GM12801 (cell line): ENCODE measurements around the gene NANOS1.

Source experiments
- TF ChIP-seq, protein P1 (sequence below): IDR thresholded peaks from one replicate; pipeline ENCODE4 v1.5.1; 2011; ENCODE audit warnings: control low read depth; ENCODE audit not compliant: insufficient read length; ENCODE audit errors: extremely low read depth

NANOS1 gene

DNA sequence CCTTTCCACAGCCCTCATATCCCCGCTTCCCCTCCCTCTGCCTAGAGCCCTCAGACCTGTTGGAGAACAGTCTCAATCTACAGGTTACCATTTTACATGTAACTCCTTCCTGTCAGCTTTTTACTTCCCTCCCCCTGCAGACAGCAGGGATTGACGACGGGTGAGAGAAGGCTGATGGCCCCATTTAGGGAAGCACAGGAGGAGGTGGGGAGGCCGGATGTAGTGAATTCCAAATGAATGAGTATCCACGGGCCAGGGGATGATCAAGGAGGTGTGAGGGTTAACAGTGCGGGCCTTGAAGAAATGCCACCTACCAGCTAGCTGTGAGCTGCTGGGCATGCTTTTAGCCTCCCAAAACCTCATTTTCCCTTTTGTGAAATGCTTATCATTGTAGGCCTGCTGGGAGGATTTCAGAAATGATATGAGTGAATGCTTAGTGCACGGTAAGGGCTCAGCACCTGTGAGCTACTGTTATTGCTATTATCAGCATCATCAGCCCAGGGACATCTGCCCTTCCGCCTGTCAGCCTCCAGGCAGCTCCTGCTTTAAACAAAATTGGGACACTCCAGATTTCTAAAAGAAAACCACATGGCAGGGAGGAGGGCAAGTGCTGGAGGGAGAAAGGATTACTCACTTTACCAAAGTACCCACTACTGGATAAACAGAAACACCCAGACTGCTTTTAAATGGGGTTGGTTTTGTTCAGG is 6.5 kb upstream of the NANOS1 start:
- TF ChIP-seq, protein P1, sequence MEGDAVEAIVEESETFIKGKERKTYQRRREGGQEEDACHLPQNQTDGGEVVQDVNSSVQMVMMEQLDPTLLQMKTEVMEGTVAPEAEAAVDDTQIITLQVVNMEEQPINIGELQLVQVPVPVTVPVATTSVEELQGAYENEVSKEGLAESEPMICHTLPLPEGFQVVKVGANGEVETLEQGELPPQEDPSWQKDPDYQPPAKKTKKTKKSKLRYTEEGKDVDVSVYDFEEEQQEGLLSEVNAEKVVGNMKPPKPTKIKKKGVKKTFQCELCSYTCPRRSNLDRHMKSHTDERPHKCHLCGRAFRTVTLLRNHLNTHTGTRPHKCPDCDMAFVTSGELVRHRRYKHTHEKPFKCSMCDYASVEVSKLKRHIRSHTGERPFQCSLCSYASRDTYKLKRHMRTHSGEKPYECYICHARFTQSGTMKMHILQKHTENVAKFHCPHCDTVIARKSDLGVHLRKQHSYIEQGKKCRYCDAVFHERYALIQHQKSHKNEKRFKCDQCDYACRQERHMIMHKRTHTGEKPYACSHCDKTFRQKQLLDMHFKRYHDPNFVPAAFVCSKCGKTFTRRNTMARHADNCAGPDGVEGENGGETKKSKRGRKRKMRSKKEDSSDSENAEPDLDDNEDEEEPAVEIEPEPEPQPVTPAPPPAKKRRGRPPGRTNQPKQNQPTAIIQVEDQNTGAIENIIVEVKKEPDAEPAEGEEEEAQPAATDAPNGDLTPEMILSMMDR = no peak

DNA sequence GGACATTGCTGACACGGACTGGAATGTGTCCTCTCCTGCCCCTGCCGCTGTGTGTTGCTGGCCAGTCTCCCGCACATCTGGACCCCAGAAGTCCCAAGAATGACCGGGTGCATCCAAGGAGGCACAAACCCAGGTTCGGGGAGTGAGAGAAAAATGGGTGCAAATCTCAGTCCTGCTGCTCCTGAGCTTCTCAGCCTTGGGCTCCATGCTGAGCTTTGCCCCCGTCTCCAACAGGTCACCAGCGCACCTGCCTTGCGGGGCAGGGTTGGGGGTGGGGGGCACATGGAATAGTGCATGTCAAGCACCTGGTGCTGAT is 6.0 kb upstream of the NANOS1 start:
- TF ChIP-seq, protein P1 = no peak

DNA sequence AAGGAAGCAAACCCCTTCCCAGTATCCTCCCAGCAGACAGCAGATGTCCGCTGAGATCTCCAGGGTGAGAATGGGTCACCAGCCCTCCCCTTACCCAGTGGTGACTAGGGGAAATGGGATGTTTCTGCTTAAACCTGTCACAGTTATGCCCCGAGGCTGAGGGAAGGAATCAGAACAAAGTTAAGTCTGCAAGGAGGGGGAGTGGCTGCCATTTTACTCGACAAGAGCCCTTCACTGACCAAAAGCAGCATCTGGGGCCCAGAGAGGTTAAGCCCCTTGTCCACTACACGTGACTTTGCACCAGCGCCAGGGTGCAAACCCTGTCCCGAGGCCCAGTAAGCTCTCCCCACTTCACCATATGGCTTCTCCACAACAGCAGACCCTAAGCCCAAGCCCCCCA is 4.6 kb upstream of the NANOS1 start:
- TF ChIP-seq, protein P1 = no peak

DNA sequence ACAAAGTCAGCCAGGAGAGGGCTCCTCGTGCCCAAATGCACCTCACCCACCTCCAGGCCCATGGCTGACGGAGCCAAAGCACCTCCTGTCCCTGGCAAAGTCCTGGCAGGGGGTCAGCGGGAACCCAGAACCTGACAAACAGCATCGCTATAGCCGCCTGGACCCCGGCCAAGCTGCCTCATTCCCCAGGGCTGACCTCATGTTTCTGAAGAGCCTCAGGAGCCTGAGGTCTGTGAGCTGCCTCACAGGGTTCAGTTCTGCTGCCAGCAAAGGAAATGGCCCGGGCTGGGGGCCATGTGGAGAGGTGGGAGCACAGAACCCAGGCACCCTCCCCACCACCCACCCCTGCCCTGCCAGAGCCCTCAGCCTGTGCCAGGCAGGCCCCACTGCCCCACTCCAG is 4.2 kb upstream of the NANOS1 start:
- TF ChIP-seq, protein P1 = no peak

DNA sequence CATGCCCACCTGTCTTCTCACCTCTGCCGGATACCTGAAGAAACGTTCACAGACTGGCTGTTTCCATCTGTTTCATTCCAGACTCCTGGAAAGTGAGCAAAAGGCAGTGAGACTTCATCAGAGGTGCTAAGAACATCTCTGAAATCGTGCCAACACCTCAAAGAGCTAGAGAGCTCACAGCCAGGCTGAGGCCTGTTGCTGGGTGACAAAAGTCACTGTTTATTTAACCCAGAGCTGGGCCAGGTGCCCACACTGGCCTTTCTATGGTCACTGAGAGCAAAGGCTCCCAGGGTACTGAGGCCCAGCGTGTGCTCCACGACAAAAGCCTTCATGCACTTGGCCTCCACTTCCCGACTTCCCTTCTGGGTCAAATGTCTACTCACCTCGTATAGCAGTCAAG is 3.7 kb upstream of the NANOS1 start:
- TF ChIP-seq, protein P1 = no peak

DNA sequence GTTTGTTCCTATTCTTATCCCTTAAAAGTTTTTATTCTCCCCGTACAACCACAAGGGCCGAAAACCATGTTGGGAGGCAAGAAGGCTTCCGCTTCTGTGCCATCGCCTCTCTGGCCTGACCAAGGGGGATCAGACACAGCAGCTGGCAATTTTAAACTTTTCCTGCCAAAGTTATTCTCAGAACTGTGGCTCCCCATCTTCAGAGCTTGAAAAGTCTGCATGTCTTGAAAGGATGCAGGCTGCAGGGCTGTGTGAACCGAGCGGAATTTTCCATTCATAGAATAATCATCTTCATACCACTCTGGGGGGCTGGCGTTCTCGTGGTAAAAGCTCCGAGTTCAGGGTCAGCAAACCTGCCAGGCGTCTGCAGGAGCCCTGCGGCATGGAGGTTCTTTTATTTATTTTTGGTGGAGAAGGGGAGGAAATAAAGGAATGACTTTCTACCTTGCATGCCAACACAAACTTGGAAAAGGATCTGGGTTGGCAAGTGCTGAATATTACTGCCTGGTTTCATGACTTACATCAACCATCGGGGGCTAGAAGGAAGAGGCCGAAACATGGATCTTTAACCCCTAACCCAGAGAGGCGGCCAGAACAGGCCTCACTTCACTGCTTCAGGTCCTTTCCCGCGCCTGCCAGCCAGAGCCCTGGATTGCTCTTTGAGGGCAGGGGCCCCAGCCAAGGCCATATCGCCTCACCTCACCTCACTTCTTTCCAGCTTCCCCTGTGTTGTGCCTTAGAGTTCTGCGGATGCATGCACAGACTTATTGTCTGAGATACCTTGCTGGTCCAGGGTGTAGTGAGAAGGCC is 3.0 kb upstream of the NANOS1 start:
- TF ChIP-seq, protein P1 = no peak

DNA sequence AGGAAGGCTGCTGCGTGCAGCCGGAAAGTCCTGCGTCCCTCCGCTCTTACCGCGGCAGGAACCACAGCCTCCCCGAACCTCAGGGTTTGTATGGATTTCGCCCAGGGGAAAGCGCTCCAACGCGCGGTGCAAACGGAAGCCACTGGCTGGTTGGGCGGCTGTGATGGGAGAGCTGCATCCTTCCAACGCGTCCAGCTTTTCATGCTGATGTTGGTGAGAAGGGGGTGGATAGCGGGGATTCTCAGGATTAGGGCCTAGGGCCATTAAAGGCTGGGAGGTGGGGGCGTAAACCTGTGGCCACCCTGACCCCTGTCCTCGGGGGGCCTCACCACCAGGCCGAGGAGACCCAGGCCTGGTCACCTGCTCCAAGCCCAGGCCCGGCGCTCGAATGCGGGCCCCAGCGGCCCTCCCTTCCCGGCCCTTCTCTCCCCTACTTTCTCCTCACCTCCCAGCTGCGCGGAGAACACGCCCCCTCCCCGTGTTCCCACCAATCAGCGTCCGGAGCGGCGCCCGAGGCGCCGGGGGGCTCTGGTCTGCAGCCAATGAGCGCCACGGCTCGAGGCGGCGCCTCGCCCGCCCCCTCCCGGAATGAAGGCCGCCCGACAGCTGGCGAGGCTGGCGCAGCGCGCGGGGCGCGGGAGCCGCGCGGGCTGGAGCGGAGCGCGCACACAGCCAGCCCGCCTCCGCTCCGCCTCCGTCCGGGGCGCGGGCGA is 458 bp upstream of the NANOS1 start:
- TF ChIP-seq, protein P1 = no peak
